ENCODE data around the gene WSB2. TPM values are rescaled to one million over a fixed set of nuclear protein-coding genes. Genes with fewer than 3 reads are reported as not detected.

The WSB2 gene
- total and polyA plus RNA-seq, 9 of the 15 experiments (the other 6 are each of a cell fraction or from before 2014, with no cell fraction given): 31.4 to 77.6 (median 52.6) TPM

- TF ChIP-seq CTCFL (IDR thresholded peaks at IDR 0.05; ENCODE audit: borderline replicate concordance, insufficient read depth, low read depth, low read length, poor library complexity, severe bottlenecking): no peak
- no peak for TF ChIP-seq ZNF740 (CRISPR knock-in tag; IDR thresholded peaks at IDR 0.05)
- peak in 1 of 2 experiments; percentile 76; a peak in 2 of 4 replicates for TF ChIP-seq ZNF740 (tag; IDR thresholded peaks at IDR 0.05)
- peak; percentile 96 for TF ChIP-seq ZNF592 (IDR thresholded peaks at IDR 0.05)
- peak; percentile 89 for TF ChIP-seq DMBX1 (CRISPR knock-in tag; IDR thresholded peaks at IDR 0.05; ENCODE audit: borderline replicate concordance)
- TF ChIP-seq PYGO2 (tag; IDR thresholded peaks at IDR 0.05): no peak
- TF ChIP-seq ZC3H11A (IDR thresholded peaks at IDR 0.05; ENCODE audit: low read depth, low read length): no peak
- TF ChIP-seq ZNF449 (CRISPR knock-in tag; IDR thresholded peaks at IDR 0.05): no peak
- no peak for TF ChIP-seq AFF4 (CRISPR knock-in tag; IDR thresholded peaks at IDR 0.05)
- TF ChIP-seq MECOM (CRISPR knock-in tag; IDR thresholded peaks at IDR 0.05): peak; percentile 83
- TF ChIP-seq NR3C1 (CRISPR knock-in tag; IDR thresholded peaks at IDR 0.05): no peak
- TF ChIP-seq GTF2A2 (tag; IDR thresholded peaks at IDR 0.05): peak; percentile 61; the same call in 1 of the 2 replicates
- peak; percentile 50; the same call in 1 of the 2 replicates for TF ChIP-seq CXXC5 (CRISPR knock-in tag; IDR thresholded peaks at IDR 0.05)
- TF ChIP-seq YBX1 (IDR thresholded peaks at IDR 0.05): no peak
- no peak for TF ChIP-seq KAT2B (IDR thresholded peaks at IDR 0.05; ENCODE audit: low read depth, low read length)
These were observed 49.6 kb downstream of the WSB2 start (continued) for GRCh38 chr12:118011377-118011776.

Data from K562 (cell line).